ENCODE measurements around the gene CCDC12. TPM values are rescaled to one million over a fixed set of nuclear protein-coding genes. Genes with fewer than 3 reads are reported as not detected.

The CCDC12 gene
- total and polyA plus RNA-seq, 2 of the 13 experiments (the other 11 are each of a cell fraction or from before 2014, with no cell fraction given): 30.1 to 49.5 TPM

GRCh38 chr3:46976326-46977190, at the start of gene CCDC12 (continued):
- TF ChIP-seq ZNF318 (CRISPR knock-in tag; IDR thresholded peaks at IDR 0.05): no peak
- TF ChIP-seq ZEB1 (IDR thresholded peaks at IDR 0.05; ENCODE audit: insufficient replicate concordance, low read depth): no peak
- no peak for TF ChIP-seq ATRX (CRISPR knock-in tag; IDR thresholded peaks at IDR 0.05; ENCODE audit: borderline replicate concordance)
- TF ChIP-seq, protein P1, sequence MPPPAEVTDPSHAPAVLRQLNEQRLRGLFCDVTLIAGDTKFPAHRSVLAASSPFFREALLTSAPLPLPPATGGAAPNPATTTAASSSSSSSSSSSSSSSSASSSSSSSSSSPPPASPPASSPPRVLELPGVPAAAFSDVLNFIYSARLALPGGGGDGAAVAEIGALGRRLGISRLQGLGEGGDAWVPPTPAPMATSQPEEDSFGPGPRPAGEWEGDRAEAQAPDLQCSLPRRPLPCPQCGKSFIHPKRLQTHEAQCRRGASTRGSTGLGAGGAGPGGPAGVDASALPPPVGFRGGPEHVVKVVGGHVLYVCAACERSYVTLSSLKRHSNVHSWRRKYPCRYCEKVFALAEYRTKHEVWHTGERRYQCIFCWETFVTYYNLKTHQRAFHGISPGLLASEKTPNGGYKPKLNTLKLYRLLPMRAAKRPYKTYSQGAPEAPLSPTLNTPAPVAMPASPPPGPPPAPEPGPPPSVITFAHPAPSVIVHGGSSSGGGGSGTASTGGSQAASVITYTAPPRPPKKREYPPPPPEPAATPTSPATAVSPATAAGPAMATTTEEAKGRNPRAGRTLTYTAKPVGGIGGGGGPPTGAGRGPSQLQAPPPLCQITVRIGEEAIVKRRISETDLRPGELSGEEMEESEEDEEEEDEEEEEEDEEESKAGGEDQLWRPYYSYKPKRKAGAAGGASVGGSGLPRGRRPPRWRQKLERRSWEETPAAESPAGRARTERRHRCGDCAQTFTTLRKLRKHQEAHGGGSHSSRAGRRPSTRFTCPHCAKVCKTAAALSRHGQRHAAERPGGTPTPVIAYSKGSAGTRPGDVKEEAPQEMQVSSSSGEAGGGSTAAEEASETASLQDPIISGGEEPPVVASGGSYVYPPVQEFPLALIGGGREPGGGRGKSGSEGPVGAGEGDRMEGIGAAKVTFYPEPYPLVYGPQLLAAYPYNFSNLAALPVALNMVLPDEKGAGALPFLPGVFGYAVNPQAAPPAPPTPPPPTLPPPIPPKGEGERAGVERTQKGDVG (CRISPR knock-in tag; IDR thresholded peaks at IDR 0.05; ENCODE audit: borderline replicate concordance): no peak
- 0 out of 2 replicates have a peak, but pooled peaks have one; percentile 33 for TF ChIP-seq KDM1A (CRISPR knock-in tag; IDR thresholded peaks at IDR 0.05)
- no peak for TF ChIP-seq ZNF597 (CRISPR knock-in tag; IDR thresholded peaks at IDR 0.05)
- TF ChIP-seq, protein P2, sequence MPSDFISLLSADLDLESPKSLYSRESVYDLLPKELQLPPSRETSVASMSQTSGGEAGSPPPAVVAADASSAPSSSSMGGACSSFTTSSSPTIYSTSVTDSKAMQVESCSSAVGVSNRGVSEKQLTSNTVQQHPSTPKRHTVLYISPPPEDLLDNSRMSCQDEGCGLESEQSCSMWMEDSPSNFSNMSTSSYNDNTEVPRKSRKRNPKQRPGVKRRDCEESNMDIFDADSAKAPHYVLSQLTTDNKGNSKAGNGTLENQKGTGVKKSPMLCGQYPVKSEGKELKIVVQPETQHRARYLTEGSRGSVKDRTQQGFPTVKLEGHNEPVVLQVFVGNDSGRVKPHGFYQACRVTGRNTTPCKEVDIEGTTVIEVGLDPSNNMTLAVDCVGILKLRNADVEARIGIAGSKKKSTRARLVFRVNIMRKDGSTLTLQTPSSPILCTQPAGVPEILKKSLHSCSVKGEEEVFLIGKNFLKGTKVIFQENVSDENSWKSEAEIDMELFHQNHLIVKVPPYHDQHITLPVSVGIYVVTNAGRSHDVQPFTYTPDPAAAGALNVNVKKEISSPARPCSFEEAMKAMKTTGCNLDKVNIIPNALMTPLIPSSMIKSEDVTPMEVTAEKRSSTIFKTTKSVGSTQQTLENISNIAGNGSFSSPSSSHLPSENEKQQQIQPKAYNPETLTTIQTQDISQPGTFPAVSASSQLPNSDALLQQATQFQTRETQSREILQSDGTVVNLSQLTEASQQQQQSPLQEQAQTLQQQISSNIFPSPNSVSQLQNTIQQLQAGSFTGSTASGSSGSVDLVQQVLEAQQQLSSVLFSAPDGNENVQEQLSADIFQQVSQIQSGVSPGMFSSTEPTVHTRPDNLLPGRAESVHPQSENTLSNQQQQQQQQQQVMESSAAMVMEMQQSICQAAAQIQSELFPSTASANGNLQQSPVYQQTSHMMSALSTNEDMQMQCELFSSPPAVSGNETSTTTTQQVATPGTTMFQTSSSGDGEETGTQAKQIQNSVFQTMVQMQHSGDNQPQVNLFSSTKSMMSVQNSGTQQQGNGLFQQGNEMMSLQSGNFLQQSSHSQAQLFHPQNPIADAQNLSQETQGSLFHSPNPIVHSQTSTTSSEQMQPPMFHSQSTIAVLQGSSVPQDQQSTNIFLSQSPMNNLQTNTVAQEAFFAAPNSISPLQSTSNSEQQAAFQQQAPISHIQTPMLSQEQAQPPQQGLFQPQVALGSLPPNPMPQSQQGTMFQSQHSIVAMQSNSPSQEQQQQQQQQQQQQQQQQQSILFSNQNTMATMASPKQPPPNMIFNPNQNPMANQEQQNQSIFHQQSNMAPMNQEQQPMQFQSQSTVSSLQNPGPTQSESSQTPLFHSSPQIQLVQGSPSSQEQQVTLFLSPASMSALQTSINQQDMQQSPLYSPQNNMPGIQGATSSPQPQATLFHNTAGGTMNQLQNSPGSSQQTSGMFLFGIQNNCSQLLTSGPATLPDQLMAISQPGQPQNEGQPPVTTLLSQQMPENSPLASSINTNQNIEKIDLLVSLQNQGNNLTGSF (CRISPR knock-in tag; IDR thresholded peaks at IDR 0.05): peak; percentile 52; the same call in 1 of the 2 replicates
- TF ChIP-seq KDM2A (CRISPR knock-in tag; IDR thresholded peaks at IDR 0.05; ENCODE audit: borderline replicate concordance, low read depth): peak; percentile 74
